HFFc6 (cell line): Measurements from ENCODE around the gene CCSER1. TPM values are rescaled to one million over a fixed set of nuclear protein-coding genes. Genes with fewer than 3 reads are reported as not detected.

Experiments
- DNase-seq: peaks from one replicate; pipeline ENCODE4 v3.0.0-alpha.2; 2018
- H3K27ac Mint-ChIP-seq: 2 replicates; pipeline ENCODE4 v1.8.0; 2020; ENCODE audit warnings: mild to moderate bottlenecking, mixed read lengths
- H3K27me3 Mint-ChIP-seq: 2 replicates; pipeline ENCODE4 v1.8.0; 2021; ENCODE audit warnings: mild to moderate bottlenecking, moderate library complexity, mixed read lengths; ENCODE audit not compliant: insufficient read depth
- H3K36me3 Mint-ChIP-seq: 2 replicates; pipeline ENCODE4 v1.8.0; 2021; ENCODE audit warnings: low read depth, mixed read lengths
- H3K4me1 Mint-ChIP-seq: 2 replicates; pipeline ENCODE4 v1.8.0; 2020; ENCODE audit warnings: low read depth, mixed read lengths
- H3K4me3 Mint-ChIP-seq: 2 replicates; pipeline ENCODE4 v1.8.0; 2020; ENCODE audit warnings: mild to moderate bottlenecking, moderate library complexity, mixed read lengths
- H3K9me3 Mint-ChIP-seq: 2 replicates; pipeline ENCODE4 v1.8.0; 2020; ENCODE audit warnings: mild to moderate bottlenecking, mixed read lengths
- total RNA-seq, 6 experiments: library from RNA; stranded (reverse); fragmentation: NEBNext Ultra II Directional; extraction: Animal tissue kit (Norgen Biotek cat#: 25700); gene quantifications; 2 replicates in 1 of 6; 3 replicates in 5 of 6; pipeline ENCODE4 v1.2.3, GENCODE V29; 2021
- TF ChIP-seq, protein P1 (sequence below): fragments of 200-600 bp; sonication (generic); IDR thresholded peaks from 2 replicates; pipeline ENCODE4 v1.5.0; 2021; ENCODE audit warnings: antibody characterized with exemption, mild to moderate bottlenecking

The CCSER1 gene
- total RNA-seq, 6 experiments from 2014 or later = not detected

DNA sequence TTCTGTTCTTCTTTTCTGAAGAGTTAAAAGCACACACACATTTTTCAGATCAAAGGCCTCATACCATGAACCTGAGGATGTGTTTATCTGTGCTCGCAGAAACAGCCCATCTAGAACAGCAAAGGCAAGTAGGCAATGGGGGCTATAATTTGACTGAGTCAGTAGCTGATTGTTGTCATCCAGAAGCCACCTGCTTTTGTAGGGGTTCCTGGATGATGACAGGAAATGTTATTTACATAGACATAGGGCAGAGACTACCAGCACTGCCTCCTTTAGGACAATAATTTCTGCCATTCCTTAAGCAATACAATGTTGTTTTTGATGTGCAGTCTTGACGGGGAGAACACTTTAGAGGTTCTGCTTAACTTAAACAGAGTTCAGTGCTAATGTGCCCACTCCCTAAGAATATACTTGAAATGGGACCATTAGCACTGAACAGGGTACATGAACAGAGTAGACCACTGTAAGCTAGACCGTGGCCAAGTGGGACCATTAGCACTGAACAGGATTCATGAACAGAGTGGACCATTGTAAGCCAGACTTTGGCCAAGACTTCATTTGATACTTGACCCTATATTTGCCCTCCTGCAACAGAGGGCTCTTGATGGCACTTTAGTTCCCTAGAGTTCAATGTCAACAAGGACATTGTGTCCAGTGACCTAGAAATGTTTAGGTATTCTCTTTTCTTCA is 42.8 kb upstream of the CCSER1 start:
- peaks cover 14% of the 10 kb centered on the region for H3K9me3 Mint-ChIP-seq
- H3K4me1 Mint-ChIP-seq = no peaks in the 10 kb centered on the region
- H3K4me3 Mint-ChIP-seq = no peak overlapping the region
- no peak overlapping the region for H3K27ac Mint-ChIP-seq
- H3K36me3 Mint-ChIP-seq = no peaks in the 10 kb centered on the region
- no peak for DNase-seq
- TF ChIP-seq, protein P1, sequence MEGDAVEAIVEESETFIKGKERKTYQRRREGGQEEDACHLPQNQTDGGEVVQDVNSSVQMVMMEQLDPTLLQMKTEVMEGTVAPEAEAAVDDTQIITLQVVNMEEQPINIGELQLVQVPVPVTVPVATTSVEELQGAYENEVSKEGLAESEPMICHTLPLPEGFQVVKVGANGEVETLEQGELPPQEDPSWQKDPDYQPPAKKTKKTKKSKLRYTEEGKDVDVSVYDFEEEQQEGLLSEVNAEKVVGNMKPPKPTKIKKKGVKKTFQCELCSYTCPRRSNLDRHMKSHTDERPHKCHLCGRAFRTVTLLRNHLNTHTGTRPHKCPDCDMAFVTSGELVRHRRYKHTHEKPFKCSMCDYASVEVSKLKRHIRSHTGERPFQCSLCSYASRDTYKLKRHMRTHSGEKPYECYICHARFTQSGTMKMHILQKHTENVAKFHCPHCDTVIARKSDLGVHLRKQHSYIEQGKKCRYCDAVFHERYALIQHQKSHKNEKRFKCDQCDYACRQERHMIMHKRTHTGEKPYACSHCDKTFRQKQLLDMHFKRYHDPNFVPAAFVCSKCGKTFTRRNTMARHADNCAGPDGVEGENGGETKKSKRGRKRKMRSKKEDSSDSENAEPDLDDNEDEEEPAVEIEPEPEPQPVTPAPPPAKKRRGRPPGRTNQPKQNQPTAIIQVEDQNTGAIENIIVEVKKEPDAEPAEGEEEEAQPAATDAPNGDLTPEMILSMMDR = no peak
- no peaks in the 10 kb centered on the region; the same call in 1 of the 2 replicates for H3K27me3 Mint-ChIP-seq

DNA sequence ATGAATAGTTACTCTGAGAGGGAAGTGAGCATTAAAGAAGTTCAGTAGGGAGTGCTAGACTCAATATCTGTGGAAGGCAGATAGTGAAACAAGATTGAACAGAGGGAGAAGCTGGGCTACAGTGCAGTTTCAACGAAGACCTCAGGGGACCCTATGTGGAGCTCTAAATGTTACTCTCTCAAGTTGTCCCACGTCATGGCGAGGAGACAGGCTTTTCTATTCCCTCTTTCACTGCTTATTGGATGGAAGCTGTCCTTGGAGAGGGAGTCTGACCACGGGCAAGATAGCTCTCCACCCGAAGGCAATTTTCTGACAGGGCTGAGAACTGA is 42.3 kb upstream of the CCSER1 start:
- TF ChIP-seq, protein P1 = no peak
- no peaks in the 10 kb centered on the region; the same call in 1 of the 2 replicates for H3K27me3 Mint-ChIP-seq

DNA sequence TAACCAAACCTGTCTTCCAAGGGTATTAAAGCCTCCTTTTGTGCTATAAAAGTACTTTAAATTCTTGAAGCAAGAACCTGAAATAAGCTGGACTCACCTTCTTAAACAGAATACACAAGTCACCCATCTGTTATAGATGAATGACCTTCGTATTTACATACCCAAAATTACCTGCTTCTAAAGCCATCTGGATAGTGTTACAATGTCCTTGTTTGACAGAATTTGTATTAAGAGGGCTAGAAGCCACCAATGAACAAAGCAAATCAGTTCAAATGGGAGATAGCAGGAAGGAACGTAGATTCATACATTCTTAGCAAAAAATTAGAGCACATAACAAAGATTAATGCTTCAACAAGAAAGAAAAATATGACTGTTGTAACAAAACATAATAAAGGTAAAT is 33.7 kb upstream of the CCSER1 start:
- H3K27me3 Mint-ChIP-seq = no peaks in the 10 kb centered on the region
- H3K9me3 Mint-ChIP-seq = peaks cover 33% of the 10 kb centered on the region
- DNase-seq = no peak
- H3K27ac Mint-ChIP-seq = no peak overlapping the region
- TF ChIP-seq, protein P1 = no peak
- no peak overlapping the region for H3K4me3 Mint-ChIP-seq
- no peaks in the 10 kb centered on the region for H3K4me1 Mint-ChIP-seq
- H3K36me3 Mint-ChIP-seq = no peaks in the 10 kb centered on the region

More for the DNA sequence above, 42.3 kb upstream of the CCSER1 start:
- H3K4me3 Mint-ChIP-seq = no peak overlapping the region
- no peak for DNase-seq
- no peaks in the 10 kb centered on the region for H3K36me3 Mint-ChIP-seq
- H3K4me1 Mint-ChIP-seq = no peaks in the 10 kb centered on the region
- H3K9me3 Mint-ChIP-seq = peaks cover 18% of the 10 kb centered on the region
- no peak overlapping the region for H3K27ac Mint-ChIP-seq

DNA sequence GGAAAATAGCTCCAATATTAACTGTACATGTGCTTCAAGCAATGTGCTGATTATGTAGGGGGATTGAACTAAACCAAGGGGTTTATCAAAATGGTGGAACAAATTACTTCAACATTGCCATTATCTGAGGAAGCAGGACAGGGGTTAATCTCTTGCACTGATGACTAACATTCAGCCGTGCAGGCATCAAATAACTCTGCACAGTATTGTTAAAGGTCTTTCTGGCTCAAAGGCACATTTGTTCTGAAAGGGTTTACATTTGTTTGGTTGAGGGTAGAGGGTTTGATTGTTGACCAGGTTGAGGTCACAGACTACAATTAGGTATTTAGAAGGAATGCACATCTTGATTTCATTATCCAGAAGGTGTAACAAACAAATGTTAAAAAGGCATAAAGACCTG is 32.2 kb upstream of the CCSER1 start:
- TF ChIP-seq, protein P1 = no peak
- no peaks in the 10 kb centered on the region for H3K36me3 Mint-ChIP-seq
- H3K4me3 Mint-ChIP-seq = no peak overlapping the region
- no peaks in the 10 kb centered on the region for H3K4me1 Mint-ChIP-seq
- no peaks in the 10 kb centered on the region for H3K27me3 Mint-ChIP-seq
- H3K27ac Mint-ChIP-seq = no peak overlapping the region
- peaks cover 25% of the 10 kb centered on the region for H3K9me3 Mint-ChIP-seq
- DNase-seq = no peak

DNA sequence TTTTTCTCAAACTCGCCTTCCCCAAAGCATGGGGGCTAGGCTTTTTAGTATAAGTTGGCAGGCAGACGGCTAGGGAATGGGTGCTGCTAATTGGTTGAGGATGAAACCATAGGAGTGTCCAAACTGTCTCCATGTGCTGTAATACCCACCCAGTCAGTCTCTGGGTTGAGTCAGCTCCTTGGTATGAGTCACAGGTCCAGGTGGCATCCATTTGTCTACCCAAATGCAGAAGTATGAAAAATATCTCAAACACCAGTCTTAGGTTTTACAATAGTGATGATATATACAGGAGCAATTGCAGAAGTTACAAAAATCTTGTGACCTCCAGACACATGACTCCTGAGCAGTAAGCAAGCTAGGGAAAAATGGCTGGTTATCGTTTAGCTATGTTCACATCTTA is 27.4 kb upstream of the CCSER1 start:
- no peaks in the 10 kb centered on the region for H3K27me3 Mint-ChIP-seq
- peaks cover 17% of the 10 kb centered on the region; the same call in 1 of the 2 replicates for H3K9me3 Mint-ChIP-seq

More for the DNA sequence above, 27.4 kb upstream of the CCSER1 start:
- no peaks in the 10 kb centered on the region for H3K36me3 Mint-ChIP-seq
- TF ChIP-seq, protein P1 = no peak
- H3K4me1 Mint-ChIP-seq = no peaks in the 10 kb centered on the region
- no peak overlapping the region for H3K27ac Mint-ChIP-seq
- no peak for DNase-seq
- no peak overlapping the region for H3K4me3 Mint-ChIP-seq
